Pons (tissue), 1 donor: Measurements from ENCODE around the gene GRB2.
A peak's percentile ranks its signal among the peaks of the same experiment; 100 is the strongest.
"Not testable (repeated sequence)": the region's sequence is repeated elsewhere in the genome, so short reads cannot be mapped to it uniquely, and the experiment has no call there.

ENCODE experiments used
- DNase-seq: peaks from one replicate; pipeline ENCODE4 v3.0.0-alpha.2; 2016; ENCODE audit warnings: low spot score

GRB2 gene

GRCh38 chr17:75280189-75280588, 125.3 kb downstream of the GRB2 start:
- DNase-seq = not testable (repeated sequence)

GRCh38 chr17:75277664-75278071, 127.8 kb downstream of the GRB2 start:
- no peak for DNase-seq

DNA sequence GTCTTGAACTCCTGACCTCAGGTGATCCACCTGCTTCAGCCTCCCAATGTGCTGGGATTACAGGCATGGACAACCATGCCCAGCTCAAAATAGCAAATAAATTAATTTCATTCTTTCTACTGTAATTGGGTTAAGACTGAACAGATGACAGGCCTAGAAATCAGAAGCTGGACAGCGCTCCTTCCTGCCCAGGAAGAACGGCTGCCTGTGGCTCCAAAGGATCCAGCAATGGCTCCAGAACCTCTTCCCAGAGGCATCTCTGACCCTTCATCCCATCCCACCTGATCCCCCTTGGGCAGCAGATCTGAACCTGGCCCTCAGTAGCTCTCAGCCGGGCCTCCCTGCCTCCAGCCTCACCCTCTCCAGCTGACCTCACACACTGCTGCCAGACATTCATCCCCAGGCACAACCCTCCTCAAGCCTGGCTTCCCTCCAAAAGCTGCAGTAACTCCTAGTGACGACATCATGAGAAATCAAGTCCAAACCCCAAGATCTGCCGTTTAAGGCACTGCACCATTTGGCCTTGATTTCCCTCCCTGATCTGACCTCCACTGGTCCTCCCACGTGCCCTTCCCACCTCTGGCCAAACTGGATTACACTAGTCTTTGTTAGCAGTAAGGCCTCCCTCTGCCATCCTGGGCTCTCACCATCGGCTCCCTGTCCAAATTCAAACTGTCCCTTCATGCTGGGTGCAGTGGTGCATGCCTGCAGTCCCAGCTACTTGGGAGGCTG, 131.3 kb downstream of the GRB2 start:
- no peak for DNase-seq

DNA sequence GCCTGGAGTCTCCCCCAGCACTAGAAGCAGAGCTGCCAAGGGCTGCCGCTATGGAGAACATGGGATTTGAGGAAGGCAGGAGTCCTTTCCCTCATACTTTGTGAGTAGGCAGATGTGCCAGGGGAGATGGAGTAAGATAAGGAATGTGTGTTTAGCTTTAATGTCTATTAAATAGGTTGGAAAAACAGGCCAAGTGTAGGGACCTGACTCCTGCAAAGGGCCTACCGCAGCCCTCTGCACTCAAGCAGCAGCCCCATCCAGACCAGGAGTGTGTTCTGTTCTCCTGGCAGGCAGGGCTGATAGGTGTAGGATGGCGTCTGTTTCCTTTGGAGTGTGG, 132.7 kb downstream of the GRB2 start:
- DNase-seq = no peak

GRCh38 chr17:75271955-75272847, 133.3 kb downstream of the GRB2 start:
- DNase-seq = no peak

DNA sequence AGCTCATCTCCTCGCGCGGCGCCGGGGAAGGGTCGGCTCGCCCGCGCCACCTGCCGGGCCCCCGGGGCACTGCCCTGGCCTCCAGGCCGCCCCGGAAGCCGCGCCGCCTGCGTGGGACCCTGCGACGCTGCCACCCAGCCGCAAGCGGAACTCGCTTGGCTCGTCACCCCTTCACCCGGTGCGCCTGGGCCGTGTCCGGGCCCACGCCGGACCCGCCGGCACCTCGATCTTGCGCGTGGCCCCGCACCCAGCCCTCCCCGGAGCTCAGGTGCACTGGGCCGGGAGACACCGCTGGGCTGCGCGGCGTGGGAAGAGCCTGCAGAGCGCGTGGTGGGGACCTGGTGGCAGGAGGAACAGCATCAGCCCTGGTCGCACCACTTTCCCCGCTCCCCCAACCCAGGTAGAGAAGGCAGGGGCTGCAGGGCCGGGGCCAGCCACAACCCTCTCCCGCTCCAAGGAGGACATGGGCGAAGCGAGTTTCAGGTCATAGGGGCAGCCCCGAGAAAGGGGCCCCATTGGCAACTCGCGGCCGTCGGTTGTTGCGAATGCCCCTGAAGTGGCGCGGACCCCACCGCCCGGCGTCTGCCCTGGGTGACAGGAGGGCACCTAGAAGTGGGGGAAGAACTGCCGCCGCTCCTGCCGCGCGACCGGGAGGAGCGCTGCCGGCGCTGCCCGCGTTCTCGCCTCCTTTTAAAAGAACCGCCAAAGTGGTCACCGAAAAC, 134.1 kb downstream of the GRB2 start:
- DNase-seq = peak; percentile 42

DNA sequence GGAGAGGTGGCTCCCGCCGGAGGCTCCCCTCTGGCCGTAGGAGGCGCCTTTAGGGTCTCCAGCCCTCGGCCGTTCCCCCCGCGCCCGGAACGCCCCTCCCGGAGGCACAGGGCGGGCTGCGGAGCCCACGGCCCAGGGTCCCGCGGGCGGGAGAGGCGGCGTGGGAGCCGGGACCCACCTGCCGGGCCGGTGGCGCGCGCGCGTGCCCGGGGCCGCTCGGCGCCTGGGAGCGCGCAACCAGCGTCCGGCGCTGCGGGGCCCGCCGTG, 134.6 kb downstream of the GRB2 start, which contains the start of gene MIF4GD:
TSS of gene MIF4GD (minus strand) at position 266 of the 267 bp plus-strand sequence. CDS start 1,036 bp downstream, outside the sequence.
- no peak for DNase-seq

GRCh38 chr17:75270218-75270965, 135.1 kb downstream of the GRB2 start:
- DNase-seq = no peak

- no peak for DNase-seq
These were observed 135.6 kb downstream of the GRB2 start for GRCh38 chr17:75269844-75270217.
